Osteocyte (in vitro differentiated cells): ENCODE measurements around the gene CSTB. TPM values are rescaled to one million over a fixed set of nuclear protein-coding genes. Genes with fewer than 3 reads are reported as not detected.
A peak's percentile ranks its signal among the peaks of the same experiment; 100 is the strongest.

Experiments
- DNase-seq: peaks from one replicate; pipeline ENCODE4 v3.0.0; 2021; ENCODE audit warnings: mixed read lengths; ENCODE audit not compliant: unreplicated experiment; ENCODE audit errors: extremely low spot score
- H3K27ac Mint-ChIP-seq: one replicate; pipeline ENCODE4 v1.8.0; 2021; ENCODE audit warnings: mild to moderate bottlenecking, mixed read lengths; ENCODE audit not compliant: unreplicated experiment
- H3K27me3 Mint-ChIP-seq: one replicate; pipeline ENCODE4 v1.8.0; 2021; ENCODE audit warnings: mixed read lengths; ENCODE audit not compliant: unreplicated experiment
- H3K36me3 Mint-ChIP-seq: one replicate; pipeline ENCODE4 v1.8.0; 2021; ENCODE audit warnings: mixed read lengths; ENCODE audit not compliant: unreplicated experiment
- H3K4me1 Mint-ChIP-seq: one replicate; pipeline ENCODE4 v1.8.0; 2021; ENCODE audit warnings: mixed read lengths; ENCODE audit not compliant: unreplicated experiment
- H3K4me3 Mint-ChIP-seq: one replicate; pipeline ENCODE4 v1.8.0; 2021; ENCODE audit warnings: mild to moderate bottlenecking, moderate library complexity, mixed read lengths; ENCODE audit not compliant: unreplicated experiment
- H3K9me3 Mint-ChIP-seq: one replicate; pipeline ENCODE4 v1.8.0; 2021; ENCODE audit warnings: mixed read lengths; ENCODE audit not compliant: unreplicated experiment
- total RNA-seq: library from RNA; stranded (reverse); gene quantifications from 2 replicates; pipeline ENCODE4 v1.2.1, GENCODE V29; 2021
- TF ChIP-seq, protein P1 (sequence below): fragments of 200-600 bp; sonication (generic); IDR thresholded peaks from 2 replicates; pipeline ENCODE4 v1.5.0; 2021; ENCODE audit warnings: antibody characterized with exemption, mild to moderate bottlenecking, moderate library complexity

CSTB gene
- total RNA-seq, 1 donor from 2014 or later: 59.1 TPM

- Mint-ChIP-seq H3K27ac (no peak overlapping the region), H3K36me3 (peaks cover 21% of the 10 kb centered on the region), H3K4me3 (no peak overlapping the region), H3K4me1 (peaks cover 10% of the 10 kb centered on the region), H3K27me3 (no peaks in the 10 kb centered on the region), H3K9me3 (no peaks in the 10 kb centered on the region)
- TF ChIP-seq, protein P1, sequence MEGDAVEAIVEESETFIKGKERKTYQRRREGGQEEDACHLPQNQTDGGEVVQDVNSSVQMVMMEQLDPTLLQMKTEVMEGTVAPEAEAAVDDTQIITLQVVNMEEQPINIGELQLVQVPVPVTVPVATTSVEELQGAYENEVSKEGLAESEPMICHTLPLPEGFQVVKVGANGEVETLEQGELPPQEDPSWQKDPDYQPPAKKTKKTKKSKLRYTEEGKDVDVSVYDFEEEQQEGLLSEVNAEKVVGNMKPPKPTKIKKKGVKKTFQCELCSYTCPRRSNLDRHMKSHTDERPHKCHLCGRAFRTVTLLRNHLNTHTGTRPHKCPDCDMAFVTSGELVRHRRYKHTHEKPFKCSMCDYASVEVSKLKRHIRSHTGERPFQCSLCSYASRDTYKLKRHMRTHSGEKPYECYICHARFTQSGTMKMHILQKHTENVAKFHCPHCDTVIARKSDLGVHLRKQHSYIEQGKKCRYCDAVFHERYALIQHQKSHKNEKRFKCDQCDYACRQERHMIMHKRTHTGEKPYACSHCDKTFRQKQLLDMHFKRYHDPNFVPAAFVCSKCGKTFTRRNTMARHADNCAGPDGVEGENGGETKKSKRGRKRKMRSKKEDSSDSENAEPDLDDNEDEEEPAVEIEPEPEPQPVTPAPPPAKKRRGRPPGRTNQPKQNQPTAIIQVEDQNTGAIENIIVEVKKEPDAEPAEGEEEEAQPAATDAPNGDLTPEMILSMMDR: no peak
- no peak for DNase-seq
Observed at GRCh38 chr21:43758811-43759210, 17.3 kb downstream of the CSTB start.

- Mint-ChIP-seq H3K36me3 (peaks cover 24% of the 10 kb centered on the region), H3K27ac (peak overlapping the region; percentile 61), H3K9me3 (no peaks in the 10 kb centered on the region), H3K4me1 (peaks cover 10% of the 10 kb centered on the region), H3K4me3 (peak overlapping the region; percentile 35), H3K27me3 (no peaks in the 10 kb centered on the region)
- TF ChIP-seq, protein P1: no peak
- DNase-seq: no peak
Observed at GRCh38 chr21:43758111-43758641, 17.9 kb downstream of the CSTB start.

DNA sequence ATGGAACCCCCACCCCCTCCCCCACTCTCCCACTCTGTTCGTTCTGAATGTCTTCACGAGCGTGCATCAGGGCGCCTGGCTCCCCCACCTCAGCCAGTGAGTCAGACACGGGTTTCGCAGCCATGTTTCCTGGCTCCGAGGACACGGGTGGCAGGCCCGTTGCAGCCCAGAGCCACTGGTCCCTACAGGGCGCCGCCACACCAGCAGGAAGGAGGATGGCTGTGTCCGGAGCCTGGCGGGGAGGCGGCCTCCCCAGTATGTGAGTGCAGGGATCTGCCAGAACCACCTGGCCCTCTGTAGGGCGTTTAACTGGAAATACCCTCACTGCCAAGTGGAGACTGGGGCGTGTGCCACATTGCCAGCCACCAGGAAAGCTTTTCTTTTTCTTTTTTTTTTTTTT lies 18.5 kb downstream of the CSTB start:
- peaks cover 10% of the 10 kb centered on the region for H3K4me1 Mint-ChIP-seq
- no peak for DNase-seq
- H3K27ac Mint-ChIP-seq: peak overlapping the region; percentile 61
- no peaks in the 10 kb centered on the region for H3K27me3 Mint-ChIP-seq
- TF ChIP-seq, protein P1: no peak
- no peaks in the 10 kb centered on the region for H3K9me3 Mint-ChIP-seq
- H3K36me3 Mint-ChIP-seq: peaks cover 25% of the 10 kb centered on the region
- H3K4me3 Mint-ChIP-seq: peak overlapping the region; percentile 35

DNA sequence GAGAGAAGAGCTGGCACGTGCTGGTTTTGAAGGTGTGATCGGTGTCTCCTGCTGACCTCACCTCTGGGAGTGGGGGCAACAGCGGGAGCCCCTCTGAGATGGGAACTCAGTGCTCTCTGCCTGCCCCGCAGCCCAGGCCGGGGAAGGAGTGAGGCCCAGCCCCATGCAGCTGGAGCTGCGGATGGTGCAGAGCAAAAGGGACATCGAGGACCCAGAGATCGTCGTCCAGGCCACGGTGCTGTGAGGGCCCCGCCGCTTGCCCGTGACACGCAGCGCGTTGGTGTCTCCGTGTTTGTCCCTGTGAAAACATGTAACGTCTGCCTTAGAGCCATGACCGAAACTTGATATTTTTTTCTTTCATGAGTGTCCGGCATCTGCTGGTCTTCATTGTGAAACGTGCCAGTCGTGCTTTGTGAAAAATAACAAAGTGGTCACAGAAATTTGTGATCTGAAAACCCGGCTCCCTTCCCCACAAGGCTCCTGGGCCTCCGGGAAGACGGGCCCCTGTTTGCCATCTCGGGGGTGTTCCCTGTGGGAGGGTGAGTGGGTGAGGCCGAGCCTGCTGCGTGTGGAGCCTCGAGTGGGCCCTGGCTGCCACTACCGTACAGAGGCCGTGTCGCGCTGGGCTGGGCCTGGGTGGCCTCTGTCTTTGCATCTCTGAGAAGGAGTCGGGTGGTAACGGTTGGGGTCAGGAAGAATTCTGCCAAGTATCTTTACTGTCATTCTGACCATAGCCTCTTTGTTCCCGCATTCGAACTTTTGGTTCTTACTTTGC lies 20.1 kb downstream of the CSTB start:
- no peak overlapping the region for H3K4me3 Mint-ChIP-seq
- DNase-seq: no peak
- peaks cover 25% of the 10 kb centered on the region for H3K36me3 Mint-ChIP-seq
- H3K4me1 Mint-ChIP-seq: peaks cover 10% of the 10 kb centered on the region
- TF ChIP-seq, protein P1: no peak
- no peaks in the 10 kb centered on the region for H3K9me3 Mint-ChIP-seq
- H3K27me3 Mint-ChIP-seq: no peaks in the 10 kb centered on the region
- H3K27ac Mint-ChIP-seq: no peak overlapping the region

DNA sequence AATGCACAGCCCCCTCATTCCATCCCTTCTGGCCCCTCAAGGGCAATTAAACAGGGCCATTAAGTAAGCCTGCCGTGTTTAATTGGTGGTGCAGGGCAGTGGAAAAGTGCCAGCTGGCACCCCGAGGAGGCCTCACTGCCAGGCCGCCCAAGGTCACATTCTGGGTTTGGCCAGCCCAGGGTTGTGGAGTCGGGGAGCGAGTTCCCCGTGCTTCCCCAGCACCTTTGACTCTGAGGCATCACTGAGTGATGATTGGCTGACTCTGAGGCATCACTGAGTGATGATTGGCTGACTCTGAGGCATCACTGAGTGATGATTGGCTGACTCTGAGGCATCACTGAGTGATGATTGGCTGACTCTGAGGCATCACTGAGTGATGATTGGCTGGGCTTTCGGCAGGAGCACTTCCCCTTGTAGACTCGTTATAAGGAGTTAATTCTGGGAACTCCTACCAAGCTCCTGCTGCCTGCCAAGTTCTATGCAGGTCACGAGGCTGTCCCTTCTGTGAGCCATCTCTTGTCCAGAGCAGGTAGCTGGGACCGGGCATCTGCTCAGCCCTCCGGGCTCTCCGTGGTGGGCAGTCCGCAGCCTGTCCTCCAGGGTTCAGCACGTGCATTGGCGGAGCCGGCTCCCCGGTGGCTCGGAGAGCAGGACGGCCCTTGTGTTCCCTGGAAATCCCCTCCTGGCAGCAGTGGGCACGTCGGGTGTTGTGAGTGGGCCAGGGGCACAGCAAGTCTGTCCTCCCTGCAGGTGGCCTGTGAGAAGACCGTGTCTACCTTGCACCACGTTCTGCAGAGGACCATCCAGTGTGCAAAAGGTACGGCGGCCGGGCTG lies 20.9 kb downstream of the CSTB start:
- Mint-ChIP-seq H3K36me3 (peaks cover 26% of the 10 kb centered on the region), H3K27me3 (no peaks in the 10 kb centered on the region), H3K4me1 (peaks cover 10% of the 10 kb centered on the region), H3K4me3 (no peak overlapping the region), H3K9me3 (no peaks in the 10 kb centered on the region), H3K27ac (no peak overlapping the region)
- TF ChIP-seq, protein P1: no peak
- no peak for DNase-seq
